ENCODE measurements around the gene RASGRP2.

Gene RASGRP2

DNA sequence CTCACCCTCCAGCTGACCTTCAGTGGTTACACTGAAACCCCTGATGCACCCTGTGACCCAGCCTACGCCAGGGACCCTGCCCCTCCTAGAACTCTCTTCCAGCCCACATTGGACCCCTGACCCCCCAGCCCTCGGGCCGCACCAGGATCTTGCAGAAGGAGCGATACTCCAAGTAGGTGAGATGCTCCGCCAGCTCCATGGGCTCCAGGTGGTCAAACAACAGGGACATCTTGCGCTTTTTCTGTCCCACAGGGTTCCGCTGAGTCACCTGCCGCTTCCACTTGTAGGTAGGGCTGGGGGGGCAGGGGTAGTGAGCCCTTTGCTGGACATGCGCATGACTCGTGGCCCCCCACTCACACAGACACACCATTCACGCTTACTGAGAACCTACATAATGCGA is 4.1 kb downstream of the RASGRP2 start:
- no peak for DNase-seq

DNA sequence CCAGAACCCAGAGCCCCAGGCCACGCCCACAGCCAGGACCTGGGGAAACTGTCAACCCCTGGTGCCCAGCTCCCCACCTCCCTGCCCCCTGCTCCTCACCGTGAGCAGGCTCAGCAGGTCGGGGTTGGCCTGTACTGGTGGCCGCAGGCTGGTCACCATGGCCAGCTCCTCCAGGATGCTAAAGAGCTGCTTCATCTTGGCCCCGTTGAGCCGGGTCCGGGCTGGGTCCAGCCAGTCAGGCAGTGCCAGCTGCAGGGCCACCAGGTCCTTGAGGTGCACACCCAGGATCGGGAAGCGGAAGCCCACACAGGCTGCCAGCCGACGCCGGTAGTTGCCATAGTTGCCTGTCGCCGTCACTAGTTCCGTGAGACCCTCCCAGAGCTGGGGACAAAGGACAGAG is 7.3 kb downstream of the RASGRP2 start:
- DNase-seq = no peak

DNA sequence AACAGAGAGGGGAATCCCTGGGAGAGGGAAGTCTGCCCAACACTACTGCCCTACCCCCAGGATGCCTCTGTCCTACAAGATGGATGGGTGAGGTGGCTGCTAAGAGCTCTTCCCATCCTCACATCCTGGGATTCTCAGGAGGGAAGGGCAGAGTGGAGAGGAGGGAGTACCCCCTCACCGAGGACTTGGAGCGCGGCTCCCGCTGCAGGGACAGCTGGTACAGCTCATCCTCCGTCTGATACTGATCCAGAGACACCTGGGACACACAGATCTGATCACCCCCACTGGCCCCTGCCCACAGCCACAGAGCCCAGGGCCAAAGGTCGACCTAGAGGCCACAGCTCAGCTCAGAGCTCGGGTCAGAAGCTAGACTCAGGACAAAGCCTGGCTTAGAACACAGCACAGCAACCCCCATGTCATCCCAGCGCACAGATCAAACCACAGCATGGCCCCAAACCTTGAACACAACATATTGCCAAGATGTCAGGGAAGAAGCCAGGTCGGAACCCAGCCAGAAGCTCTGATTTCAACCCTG is 8.2 kb downstream of the RASGRP2 start:
- no peak for DNase-seq

DNA sequence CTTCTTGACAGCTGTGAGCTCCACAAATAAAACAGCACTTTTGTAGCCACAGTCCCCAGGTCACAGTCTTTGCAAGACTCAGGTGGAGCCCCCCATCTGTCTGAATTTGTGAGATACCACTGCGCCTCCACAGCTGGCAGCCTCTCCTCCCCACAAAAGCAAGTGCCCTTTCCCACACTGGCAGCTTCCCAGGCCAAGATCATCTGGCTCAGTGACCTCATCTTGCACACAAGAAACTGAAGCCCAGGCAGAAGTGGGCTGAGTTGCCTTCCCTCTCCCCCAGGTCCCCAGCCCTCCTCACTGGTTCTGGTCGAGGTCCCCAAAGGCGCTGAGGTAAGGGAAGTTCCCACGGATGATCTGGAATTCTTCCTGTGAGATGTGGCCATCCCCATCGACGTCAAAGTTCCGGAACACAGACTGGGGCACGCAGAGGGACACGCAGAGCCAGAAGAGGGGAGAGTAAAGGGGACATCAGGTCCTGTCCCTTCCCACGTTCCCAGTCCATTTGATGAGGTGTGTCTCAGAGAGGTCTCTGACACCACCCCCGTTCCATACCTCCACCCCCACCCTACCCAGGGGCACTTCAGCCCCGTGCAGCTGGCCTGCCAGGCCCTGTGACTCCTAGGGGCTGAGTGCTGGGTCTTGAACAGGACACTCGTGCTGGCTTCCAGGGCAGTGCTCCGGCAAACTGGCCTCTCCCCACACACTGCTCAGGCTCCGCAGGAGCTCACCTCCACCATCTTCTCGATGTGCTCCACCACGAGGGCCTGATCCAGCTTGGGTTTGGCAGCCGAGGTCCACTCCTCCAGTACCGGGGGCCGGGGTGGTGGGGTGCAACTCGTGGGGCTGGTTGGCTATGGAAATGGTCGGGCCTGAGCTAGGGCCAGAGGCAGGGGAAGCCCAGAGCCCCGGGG is 8.9 kb downstream of the RASGRP2 start:
- no peak for DNase-seq

GRCh38 chr11:64731601-64732000 is 12.3 kb downstream of the RASGRP2 start:
- DNase-seq = no peak

GRCh38 chr11:64729851-64730382 is 14.0 kb downstream of the RASGRP2 start:
- no peak for DNase-seq

DNA sequence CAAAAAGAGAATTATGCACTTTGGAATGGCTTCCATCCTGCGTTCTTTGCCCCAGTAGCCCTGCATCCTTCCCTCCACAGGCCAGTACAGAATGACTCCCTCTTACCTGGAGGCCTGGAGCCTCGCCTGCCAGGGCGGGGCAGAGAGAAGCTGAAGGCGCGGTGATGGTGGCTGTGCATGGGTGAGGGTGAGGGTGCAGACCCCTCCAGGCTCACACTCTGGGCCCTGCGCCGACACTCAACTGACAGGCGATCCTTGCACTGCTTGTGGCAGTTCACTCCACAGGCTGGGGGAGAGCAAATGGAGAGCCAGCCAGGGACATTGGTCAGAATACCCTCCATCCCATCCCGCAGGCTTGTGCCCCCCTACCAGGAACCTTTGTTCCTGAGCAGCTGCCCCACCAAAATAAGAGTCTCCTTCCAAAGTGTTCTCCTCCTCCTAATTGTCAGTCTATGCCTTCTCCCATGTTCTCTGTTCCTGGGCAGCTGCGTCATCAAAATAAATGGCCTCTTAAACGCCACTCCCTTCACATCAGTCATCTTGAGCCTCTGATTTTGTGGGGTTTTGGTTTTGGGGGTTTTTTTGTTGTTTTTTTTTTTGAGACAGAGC is 15.1 kb downstream of the RASGRP2 start:
- DNase-seq = no peak

GRCh38 chr11:64726867-64727530 is 16.9 kb downstream of the RASGRP2 start:
- DNase-seq = no peak

DNA sequence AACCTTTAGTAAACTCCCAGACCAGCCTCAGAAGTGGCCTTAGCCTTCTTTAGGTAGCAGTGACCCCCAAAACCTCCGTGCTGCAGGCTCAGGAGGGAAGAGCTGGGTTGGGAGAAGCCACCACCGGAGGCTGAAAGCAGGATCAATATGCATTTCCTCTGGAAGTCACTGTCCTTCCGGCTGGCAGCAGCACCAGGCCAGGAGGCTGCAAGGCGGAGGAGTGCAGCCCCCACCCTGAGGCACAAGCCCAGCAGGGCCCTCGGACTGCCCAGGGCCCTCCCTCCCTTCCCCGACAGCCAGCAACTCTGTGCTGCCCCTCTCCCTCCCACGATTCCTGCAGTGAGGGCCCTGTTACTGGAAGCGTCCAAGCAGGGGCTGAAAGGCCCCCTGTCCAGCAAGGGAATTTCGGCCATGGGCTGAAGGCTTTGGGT is 17.7 kb downstream of the RASGRP2 start:
- no peak for DNase-seq

DNA sequence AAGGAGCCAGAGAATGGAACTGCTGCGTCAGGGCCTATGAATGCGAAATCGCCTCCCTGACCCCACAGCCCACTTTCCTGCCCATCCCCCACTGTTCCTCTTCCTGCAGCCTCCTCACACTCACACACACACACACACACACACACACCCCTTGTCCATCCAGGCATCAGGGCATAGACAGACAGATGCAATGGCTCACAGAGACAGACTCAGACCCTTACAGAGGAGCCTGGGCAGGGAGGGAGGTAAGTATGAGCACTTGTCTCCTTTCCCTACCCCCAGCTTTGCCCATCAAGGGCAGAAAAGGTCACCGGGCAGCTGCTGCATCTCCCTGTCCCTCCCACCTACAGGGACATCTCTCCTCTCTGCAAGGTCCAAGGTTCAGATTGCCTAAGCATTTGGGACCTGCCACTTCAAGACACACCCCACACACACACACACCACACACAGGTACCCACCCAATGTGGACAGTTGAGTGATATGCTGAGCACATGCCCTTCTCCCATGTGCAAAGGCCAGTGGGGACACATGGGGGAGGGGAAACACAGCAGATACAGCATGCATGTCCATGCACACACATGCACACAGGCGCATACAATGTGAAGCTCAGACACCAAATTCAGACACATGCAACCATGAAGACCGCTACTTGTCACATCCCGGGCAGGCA is 18.9 kb downstream of the RASGRP2 start:
- DNase-seq = no peak

DNA sequence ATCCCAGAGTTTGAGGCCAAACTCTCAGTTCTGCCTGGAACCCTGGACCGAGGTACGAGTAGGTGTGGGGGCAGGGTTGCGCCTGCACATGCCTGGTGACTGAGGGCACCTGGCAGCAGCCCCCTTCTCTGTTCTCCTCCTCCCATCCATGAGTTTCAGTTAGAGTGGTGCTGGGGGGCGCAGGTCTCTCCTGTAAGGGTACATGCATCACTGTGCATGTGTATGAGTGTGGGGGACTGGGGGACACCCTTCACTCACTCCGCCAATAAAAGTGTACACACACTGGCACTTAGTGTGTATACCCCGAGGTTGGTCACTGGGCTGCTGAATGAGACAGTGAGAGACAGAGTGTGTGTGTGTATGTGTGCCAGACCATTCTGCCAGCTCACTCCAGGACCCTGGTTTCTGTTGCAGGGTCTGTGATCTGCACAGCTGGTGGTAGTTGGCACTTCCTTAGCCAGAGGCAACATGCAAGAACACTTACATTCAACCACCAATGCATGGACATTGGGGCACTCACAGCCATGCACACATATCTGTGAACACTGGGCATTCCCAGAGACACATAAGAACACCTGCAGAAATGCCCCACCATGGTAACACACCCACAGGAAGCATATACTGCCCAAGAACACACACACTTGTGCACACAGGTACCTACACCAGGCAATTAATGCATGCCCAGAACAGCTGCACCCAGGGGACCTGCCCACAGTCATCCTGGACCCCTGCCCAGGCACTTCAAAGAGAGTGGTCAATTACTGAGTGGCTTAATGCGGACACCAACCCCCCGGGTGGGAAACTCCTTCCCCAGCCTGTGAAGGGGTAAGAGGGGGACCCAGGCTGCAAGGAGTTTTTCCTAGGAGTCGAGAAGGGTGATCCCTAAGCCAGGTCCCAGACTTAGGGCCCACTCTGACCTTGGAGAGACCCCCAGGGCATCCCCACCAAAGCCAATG is 19.8 kb downstream of the RASGRP2 start:
- no peak for DNase-seq

- peak; percentile 87 to 91 for DNase-seq
These were observed 20.6 kb downstream of the RASGRP2 start, which contains the start of gene NRXN2 for GRCh38 chr11:64723117-64723906. NRXN2 (minus strand) TSS chr11:64723197; CDS start chr11:64713699, 9,498 bp downstream.

DNA sequence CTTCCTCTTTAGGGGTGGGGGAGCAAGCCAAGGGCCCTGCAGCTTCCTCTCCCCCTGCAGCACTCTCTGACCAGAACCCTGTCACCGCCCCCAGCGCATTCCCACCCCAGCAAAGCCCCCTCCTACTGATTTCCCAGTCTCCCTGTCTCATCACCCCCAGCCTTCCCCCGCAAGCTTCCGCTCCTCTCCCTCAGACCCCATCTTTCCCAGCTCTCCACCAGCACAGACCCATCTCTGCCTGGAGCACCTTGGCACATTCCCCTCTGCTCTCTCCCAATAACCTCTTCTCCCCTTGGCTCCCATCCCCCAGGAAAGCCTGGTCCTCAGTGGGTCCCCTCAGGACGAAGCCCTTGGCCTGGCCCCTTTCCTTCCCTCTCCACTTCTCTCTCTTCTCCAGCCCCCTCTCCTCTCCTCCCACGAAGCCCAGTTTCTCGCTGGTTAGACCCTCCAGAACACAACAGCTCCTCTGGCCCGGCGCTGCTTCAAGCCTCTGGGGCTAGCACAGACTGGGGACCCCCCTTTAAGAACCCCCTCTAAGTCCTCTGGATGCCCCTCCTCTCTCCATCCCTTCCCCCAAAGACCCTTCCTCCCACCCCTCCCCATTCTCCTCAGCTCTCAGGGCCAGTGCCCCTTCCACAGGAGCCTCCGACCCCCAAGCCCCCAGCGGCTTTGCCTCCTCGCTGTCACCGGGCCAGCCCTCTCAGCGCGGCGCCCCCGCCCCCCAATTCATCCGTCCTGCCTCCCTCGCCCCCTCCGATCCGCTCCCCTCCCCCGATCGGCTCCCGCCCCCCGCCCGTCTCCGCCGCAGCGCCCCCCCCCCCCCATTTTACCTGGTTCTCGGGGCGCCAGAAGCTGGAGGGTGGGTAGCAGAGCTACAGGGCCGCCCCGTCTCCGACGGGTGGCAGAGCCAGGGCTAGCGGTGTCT is 21.5 kb downstream of the RASGRP2 start:
- DNase-seq = no peak

DNA sequence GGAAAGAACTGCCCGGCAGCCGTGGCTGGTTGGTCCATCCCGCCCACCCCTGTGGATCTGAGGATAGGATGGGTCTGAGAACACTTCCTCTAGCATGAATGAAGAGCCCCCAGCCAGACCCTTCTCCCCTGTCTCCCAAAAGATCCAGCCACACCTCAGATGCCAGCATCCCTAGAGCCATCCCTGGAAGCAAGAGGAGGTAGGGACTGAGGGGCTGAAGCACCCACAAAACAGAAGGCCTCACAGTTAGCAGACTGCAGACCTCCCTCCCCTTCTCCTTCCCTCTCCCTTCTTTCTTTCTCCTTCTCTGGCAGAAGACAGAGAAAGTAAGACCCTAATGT is 22.6 kb downstream of the RASGRP2 start:
- DNase-seq = no peak

DNA sequence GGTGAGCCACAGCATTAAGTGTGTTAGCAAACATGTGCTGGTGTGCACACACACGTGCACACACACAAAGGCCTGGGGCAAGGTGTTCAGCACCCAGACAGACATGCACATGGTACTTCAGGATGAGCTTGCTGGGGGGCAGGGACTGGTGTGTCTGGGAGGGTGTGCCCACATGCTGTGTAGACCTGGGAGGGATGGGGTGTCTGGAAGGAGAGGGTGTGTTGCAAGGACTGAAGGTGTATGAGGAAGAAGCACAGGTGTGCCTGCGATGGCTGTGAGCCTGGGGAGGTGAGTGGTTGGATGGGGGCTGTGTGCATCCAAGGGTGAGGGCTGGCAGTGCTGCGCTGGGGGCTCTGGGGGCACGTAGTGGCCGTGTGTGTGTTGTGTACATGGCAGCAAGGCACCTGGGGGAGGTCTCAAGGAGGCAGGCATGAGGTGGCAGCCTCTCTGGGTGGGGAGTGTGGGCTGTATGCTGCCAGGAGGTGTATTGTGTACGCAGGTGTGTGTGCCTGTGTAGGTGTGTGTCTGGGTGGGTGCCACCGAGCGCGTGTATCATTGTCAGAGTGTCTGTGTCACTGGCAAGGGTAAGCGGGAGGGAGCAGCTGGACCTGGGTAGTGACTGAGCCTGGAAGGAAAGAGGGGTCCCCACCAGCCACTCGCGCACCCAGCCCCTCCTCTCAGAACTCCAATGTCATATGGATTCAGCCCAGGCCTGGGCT is 23.1 kb downstream of the RASGRP2 start:
- no peak for DNase-seq

GRCh38 chr11:64720167-64720566 is 23.8 kb downstream of the RASGRP2 start:
- no peak for DNase-seq

- no peak for DNase-seq
These were observed 24.5 kb downstream of the RASGRP2 start for GRCh38 chr11:64719406-64719805.

- no peak for DNase-seq
These were observed 25.2 kb downstream of the RASGRP2 start for GRCh38 chr11:64718780-64719124.
